Stimulated activated CD4-positive, alpha-beta T cell treated with anti-CD3 and anti-CD28 coated beads, Interleukin-12 subunit alpha, Interleukin-12 subunit beta, amount 100 ng/mL, for 4 hours (primary cell): ENCODE measurements around the gene DPH3.

Experiments used
- DNase-seq: peaks from one replicate; pipeline ENCODE4 v3.0.0-alpha.2; 2020

Gene DPH3

GRCh38 chr3:16290007-16290826, 25.5 kb upstream of the DPH3 start:
- DNase-seq: no peak

GRCh38 chr3:16289144-16289889, 24.6 kb upstream of the DPH3 start:
- no peak for DNase-seq

DNA sequence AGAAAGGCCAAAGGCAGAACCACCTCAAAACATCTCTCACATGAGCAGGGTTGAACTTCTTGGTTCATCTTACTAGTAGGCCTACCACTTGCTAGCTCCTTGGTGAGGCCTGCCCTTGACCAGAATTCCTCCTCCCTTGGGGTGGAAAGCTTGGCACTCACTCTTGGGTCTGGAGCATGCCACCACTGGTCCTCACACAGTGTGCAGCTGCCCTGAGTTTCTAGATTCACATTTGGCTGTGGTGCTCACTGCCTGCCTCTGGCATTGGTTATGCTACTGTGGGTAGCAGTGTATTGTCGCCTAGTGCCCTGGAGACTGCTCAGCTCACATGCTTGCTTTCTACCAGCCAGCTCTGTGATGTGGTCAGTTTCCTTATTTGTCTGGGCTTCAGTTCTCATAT, 23.9 kb upstream of the DPH3 start:
- DNase-seq: no peak

GRCh38 chr3:16286751-16287543, 22.2 kb upstream of the DPH3 start:
- no peak for DNase-seq

DNA sequence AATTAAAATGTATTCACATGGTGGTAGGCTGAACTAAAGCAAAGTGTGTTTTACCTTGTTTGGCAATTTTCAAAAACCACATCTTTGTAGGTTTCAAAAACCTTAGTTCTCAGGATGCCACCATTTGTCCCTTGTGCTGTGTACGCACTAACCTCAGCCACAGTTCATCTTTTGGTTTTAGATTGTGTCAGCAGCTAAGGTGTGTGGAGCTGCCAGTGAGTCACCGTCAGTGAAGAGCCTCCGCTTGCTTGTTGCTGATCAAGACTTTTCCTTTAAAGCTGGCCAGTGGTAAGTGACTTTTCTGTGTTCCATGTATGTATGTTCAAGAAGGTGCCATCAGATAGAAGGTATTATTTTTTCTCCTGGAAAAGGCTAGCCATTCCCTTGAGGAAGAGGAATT, 21.4 kb upstream of the DPH3 start:
- peak; percentile 46 for DNase-seq

GRCh38 chr3:16284633-16285032, 19.9 kb upstream of the DPH3 start:
- no peak for DNase-seq

DNA sequence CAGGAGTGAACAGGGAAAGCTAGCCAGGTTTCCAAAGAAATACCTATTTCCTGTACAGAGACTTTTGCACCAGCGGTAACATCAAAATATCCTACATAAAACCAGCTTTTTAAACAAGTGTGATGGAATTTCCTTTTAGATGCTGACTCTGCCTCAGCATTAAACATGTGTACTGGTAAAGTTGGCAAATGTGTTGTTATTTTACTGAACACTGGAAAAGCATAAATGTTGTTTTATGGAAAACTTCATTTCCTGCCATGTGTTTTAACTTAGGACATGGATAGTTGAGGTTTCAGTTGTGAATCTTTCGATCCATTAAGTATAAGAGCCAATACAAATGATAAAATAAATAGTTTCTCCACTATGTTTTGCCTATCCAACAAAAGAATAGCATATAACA, 15.9 kb upstream of the DPH3 start:
- DNase-seq: no peak

DNA sequence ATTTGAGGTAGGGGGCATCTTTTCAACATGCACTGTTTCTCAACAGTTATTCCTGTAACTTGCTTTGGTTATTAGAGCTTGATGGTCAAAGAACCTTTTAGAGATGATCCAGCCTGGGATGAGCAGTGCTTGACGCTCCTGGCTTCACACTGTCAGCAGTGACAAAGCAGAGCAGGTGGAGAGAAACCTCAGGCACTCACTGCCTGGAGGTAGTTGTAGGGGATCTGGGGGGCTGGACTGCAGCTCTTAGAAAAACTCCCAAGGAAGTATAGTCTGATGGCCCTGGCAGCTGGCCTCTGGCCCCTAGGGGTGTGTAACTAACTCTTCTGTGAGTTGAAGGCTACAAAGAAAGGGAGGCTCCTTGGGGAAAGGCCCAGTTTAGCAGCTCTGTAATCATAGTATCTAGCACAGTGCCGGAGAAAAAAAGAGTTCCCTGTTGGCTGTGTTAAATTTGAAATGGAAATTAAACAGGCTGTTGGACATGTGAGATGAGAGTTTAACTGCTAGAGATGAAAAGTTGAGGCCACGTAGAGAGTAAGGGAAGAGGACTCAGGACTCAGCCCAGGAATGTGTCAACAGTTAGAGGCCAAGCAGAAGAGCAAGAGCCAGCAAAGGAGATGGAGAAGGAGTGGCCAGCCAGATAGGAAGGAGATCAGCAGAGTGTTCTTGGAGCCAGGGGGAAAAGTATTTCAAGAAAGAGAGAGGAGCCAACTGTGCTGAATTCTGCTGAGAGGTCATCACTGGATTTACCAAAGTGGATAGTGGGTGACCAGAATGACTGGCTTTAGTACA, 14.5 kb upstream of the DPH3 start:
- DNase-seq: no peak

- no peak for DNase-seq
Measured at GRCh38 chr3:16277471-16277870, 12.7 kb upstream of the DPH3 start.

DNA sequence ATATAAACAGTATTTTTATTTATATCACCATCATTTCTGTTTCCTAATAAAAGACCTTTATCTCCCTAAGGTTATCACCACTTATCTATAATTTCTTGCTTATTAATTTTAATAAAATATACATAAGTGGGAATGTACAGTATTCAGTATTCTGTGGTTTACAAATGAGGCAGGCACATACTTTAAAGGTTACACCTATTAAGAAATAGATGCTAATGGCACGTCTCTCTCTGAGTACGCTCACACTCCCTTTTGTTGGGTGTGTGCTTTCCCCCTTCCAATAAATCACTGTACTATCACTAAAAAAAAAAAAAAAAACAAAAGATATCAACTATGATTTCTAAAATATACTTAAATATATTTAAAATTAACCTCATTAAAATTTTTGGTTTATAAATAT, 9.1 kb upstream of the DPH3 start:
- no peak for DNase-seq

DNA sequence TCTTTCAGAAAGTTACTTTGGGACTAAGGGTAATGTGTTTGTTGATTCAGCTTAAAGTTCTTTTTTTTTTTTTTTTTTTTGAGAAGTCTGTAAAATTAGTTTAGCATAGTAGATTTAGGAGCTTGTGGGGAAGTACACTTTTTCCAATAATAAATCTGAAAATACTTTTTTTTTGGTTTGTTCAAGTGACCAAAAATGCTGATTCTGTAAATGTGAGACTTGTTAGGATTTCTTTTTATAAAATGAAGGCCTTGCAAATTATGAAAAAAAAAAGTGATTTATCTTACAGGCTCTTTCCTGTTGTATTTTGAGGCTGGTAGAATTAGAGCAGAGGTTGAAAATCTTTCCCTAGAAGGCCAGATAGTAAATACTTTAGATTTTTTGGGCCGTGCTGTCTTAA, 7.8 kb upstream of the DPH3 start:
- DNase-seq: no peak

- DNase-seq: no peak
Measured at GRCh38 chr3:16270855-16271254, 6.1 kb upstream of the DPH3 start.

DNA sequence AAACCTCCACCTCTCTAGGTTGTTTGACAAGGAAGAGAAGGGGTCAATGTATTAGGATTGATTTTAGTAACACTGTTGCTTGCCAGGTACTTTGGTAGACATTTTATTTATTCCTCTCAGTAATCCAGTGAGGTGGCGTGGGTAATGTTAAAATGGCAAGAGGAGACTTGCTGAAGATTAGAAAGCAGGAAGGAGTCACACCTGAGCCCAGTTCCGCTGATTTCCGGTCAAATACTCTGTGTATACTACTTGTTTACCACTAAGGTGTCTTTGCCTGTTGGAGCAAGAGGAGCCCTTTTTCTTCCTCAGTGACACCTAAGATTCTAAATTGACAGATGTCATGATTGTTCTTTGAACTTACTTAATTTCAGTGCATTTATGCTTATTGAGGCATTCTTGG, 2.0 kb upstream of the DPH3 start:
- no peak for DNase-seq

DNA sequence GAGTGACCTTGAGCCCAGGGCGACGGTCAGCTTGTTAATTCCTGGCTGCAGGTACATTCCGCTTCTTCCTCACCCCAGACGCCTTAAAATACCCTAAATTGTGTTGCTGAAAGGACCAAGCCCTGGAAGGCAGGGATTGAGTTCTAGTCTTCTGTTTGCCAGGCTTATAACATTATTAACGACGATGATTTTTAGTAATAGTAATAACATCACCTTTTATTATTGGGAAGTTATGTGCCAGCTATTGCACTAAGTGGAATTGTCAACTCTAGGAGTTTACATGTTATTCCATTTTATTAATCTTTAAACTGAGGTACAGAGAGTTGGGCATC, 678 bp upstream of the DPH3 start:
- no peak for DNase-seq

DNA sequence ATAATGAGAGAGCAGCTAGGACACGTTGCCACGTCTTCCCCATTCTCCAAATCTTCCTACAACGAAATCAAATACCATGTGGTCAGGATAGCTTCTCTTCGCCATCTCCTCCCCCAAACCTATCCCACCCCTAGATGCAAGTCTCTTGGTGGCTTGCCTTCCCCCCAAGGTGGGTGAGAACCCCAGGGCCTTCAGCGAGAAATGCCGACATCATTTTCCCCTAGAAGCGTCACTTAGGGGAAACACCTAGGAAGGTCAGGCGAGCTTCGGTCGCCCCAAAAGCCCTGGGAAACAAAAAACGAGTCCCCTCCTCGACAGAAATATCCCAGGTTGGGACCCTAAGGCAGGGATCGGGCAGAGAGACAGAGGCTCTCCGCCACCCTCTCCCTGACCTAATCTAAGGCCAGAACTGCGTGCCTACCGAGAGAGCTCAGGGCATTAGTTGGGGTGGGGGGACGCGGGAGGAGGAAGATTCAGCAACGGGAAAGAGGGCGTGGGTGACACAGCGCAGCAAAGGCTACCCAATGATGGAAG, 502 bp downstream of the DPH3 start:
- DNase-seq: no peak

DNA sequence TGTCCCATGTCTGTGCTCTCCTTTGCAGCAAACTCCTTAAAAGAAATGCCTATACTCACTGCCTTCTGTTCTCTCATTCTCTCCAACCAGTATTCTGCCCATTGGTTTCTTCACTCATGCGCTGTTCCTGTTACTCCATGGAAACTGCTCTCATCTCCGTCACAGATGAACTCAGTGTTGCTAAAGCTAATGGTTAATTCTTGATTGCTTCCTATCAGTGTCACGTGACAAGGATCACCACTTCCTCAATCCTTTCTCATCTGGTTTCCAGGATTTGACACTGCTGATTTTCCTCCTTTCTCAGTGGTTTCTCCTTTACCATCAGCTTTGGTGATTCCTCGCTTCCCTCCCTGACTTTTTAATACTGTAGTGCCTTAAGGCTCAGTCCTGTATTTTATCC, 2.6 kb downstream of the DPH3 start:
- DNase-seq: no peak

DNA sequence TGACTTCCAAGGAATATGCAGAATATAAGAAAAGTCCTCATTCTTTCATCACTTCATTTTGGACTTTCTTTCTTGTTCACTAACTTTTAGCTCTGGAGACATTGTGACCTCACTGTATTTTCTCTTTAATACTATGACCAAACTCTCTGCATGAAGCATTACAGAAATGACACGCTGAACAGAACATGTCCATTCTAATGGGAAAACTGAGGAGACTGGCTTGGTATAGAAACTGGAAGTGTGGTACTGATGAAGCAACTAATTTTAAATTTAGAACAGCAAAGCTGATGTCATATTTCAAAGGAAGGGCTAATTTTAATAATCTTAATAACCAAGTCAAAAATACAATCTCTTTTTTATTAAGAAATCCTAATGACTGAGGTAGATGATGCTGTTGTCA, 4.7 kb downstream of the DPH3 start:
- no peak for DNase-seq

DNA sequence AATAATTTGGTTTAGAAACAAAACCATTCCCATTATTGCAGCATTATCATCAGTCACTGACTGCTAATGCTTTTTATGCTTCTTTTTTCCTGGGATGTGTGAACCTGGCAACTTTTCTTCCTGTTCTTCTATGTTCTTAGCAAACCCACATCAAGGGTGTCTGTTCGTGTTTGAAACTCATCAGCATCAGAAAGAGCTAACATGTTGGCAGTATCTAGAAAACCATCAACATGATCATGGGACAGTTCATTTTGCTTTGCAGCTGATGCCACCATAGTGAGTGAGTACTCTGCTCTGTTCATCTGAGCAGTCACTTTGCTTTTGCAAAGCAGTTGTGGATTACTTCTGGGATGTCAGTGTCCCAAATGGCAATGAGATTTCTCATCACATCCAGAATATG, 5.9 kb downstream of the DPH3 start:
- DNase-seq: no peak

DNA sequence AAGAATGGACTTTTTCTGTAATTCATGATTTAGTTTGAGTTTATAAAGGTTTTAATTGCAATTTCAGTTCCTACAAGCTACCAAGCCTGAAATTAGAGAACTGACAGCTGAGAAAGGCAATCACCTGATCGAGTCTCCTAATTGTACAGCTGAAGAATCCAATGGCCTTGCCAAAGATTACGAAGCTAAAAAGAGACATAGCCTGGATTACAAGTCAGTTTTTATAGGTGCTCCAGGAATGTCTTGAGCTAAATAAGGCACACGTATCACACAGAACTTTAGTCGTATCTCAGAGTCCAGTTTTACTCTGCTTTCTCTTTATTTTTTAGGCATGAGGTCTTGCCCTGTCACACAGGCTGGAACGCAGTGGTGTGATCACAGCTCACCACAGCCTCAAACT, 6.6 kb downstream of the DPH3 start:
- no peak for DNase-seq

DNA sequence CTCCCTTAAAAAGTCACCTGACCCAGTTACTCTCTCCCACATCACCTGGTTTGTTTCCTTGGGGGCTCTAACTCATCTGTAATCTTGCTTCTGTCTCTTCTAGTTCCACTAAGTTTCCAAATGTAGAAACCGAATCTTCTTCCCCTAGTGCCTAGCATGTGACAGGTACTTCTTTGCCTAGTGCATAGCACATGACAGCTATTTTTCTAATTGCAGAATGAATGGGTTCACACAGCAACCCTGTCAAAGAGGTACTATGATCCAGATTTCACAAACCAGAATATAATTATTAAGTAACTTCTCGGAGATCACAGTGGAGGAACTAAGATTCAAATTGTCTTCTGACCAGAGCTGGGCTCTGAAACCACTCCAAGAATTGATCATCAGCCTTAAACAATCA, 7.4 kb downstream of the DPH3 start:
- no peak for DNase-seq

GRCh38 chr3:16255726-16256125, 9.0 kb downstream of the DPH3 start:
- no peak for DNase-seq

- DNase-seq: no peak
Measured at GRCh38 chr3:16255326-16255725, 9.4 kb downstream of the DPH3 start.

- DNase-seq: no peak
Measured at GRCh38 chr3:16254916-16255315, 9.8 kb downstream of the DPH3 start.
